Endothelial cell (in vitro differentiated cells): ENCODE results near the gene KHK. TPM values are rescaled to one million over a fixed set of nuclear protein-coding genes. Genes with fewer than 3 reads are reported as not detected.

Experiments
- DNase-seq: peaks from one replicate; pipeline ENCODE4 v3.0.0; 2021; ENCODE audit warnings: low spot score
- H3K27ac Mint-ChIP-seq: one replicate; pipeline ENCODE4 v1.8.0; 2021; ENCODE audit warnings: mixed read lengths, inconsistent platforms; ENCODE audit not compliant: unreplicated experiment
- H3K27me3 Mint-ChIP-seq: one replicate; pipeline ENCODE4 v1.8.0; 2021; ENCODE audit warnings: mild to moderate bottlenecking, moderate library complexity, mixed read lengths, inconsistent platforms; ENCODE audit not compliant: unreplicated experiment
- H3K36me3 Mint-ChIP-seq: one replicate; pipeline ENCODE4 v1.8.0; 2021; ENCODE audit warnings: mild to moderate bottlenecking, low read depth, mixed read lengths, inconsistent platforms; ENCODE audit not compliant: unreplicated experiment
- H3K4me1 Mint-ChIP-seq: one replicate; pipeline ENCODE4 v1.8.0; 2021; ENCODE audit warnings: mild to moderate bottlenecking, mixed read lengths, inconsistent platforms; ENCODE audit not compliant: unreplicated experiment
- H3K4me3 Mint-ChIP-seq: one replicate; pipeline ENCODE4 v1.8.0; 2021; ENCODE audit warnings: mild to moderate bottlenecking, mixed read lengths, inconsistent platforms; ENCODE audit not compliant: unreplicated experiment
- H3K9me3 Mint-ChIP-seq: one replicate; pipeline ENCODE4 v1.8.0; 2021; ENCODE audit warnings: mixed read lengths, inconsistent platforms; ENCODE audit not compliant: unreplicated experiment
- total RNA-seq: library from RNA; stranded (reverse); fragmentation: NEBNext Ultra II Directional; extraction: Animal tissue kit (Norgen Biotek cat#: 25700); gene quantifications from one replicate; pipeline ENCODE4 v1.2.1, GENCODE V29; 2021; ENCODE audit not compliant: unreplicated experiment
- TF ChIP-seq, protein P1 (sequence below): fragments of 200-600 bp; sonication (generic); IDR thresholded peaks from one replicate; pipeline ENCODE4 v1.5.0; 2021; ENCODE audit warnings: antibody characterized with exemption; ENCODE audit not compliant: unreplicated experiment

Gene KHK
- total RNA-seq, 1 donor from 2014 or later, result 1.4 TPM

DNA sequence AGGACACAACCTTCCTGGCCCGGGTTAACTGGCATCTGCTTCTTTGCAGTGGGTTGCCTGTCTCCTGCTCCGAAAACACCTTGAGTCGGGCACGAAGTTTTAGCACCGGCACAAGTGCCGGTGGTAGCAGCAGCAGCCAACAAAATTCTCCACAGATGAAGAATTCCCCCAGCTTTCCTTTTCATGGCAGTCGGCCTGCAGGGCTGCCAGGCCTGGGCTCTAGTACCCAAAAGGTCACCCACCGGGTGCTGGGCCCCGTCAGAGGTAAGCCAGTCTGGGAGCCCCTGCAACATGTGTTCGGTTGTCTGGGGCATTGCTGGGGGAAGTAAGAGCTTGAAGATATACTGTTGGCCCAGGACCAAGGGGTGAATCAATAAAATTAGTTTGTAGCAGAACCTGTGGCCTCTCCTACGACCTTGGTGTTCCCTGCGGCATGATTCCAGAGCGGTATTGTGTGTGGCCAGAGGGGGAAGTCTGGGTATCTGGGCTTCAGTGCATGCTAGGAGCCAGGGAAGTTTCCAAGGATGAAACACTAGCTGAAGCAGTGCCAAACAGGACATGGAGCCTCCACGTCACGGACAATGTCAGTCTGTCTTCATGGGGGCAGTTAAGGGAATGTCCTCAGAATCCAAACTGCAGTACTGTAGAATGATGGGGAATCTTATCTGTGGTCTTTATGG lies 27.3 kb upstream of the KHK start:
- DNase-seq, result no peak
- H3K4me3 Mint-ChIP-seq, result no peak overlapping the region
- H3K27ac Mint-ChIP-seq, result no peak overlapping the region
- H3K27me3 Mint-ChIP-seq, result peaks cover 3% of the 10 kb centered on the region
- no peaks in the 10 kb centered on the region for H3K9me3 Mint-ChIP-seq
- H3K4me1 Mint-ChIP-seq, result peaks cover 17% of the 10 kb centered on the region
- H3K36me3 Mint-ChIP-seq, result peaks cover 37% of the 10 kb centered on the region
- TF ChIP-seq, protein P1, sequence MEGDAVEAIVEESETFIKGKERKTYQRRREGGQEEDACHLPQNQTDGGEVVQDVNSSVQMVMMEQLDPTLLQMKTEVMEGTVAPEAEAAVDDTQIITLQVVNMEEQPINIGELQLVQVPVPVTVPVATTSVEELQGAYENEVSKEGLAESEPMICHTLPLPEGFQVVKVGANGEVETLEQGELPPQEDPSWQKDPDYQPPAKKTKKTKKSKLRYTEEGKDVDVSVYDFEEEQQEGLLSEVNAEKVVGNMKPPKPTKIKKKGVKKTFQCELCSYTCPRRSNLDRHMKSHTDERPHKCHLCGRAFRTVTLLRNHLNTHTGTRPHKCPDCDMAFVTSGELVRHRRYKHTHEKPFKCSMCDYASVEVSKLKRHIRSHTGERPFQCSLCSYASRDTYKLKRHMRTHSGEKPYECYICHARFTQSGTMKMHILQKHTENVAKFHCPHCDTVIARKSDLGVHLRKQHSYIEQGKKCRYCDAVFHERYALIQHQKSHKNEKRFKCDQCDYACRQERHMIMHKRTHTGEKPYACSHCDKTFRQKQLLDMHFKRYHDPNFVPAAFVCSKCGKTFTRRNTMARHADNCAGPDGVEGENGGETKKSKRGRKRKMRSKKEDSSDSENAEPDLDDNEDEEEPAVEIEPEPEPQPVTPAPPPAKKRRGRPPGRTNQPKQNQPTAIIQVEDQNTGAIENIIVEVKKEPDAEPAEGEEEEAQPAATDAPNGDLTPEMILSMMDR, result no peak

DNA sequence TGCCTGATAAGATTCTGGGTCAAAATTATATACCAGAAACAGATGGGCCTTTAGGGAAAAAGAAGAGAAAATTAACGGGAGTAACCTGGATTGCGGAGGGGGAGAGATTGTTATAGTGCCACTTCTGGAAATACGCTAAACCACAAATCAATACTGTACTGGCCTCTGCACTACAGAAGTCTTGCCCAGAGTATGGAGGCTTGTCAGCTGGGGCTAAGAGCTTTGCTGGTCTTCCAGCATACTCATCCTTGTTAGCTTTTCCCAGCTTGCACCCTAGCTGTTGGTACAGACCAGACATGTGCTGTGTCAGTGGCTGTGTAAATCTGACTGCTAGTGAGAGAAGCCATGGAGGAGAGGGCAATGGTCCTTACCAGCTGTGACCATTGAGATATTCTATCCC lies 26.2 kb upstream of the KHK start:
- no peak overlapping the region for H3K27ac Mint-ChIP-seq
- TF ChIP-seq, protein P1, result no peak
- H3K9me3 Mint-ChIP-seq, result no peaks in the 10 kb centered on the region
- no peak for DNase-seq
- no peaks in the 10 kb centered on the region for H3K27me3 Mint-ChIP-seq
- H3K4me3 Mint-ChIP-seq, result no peak overlapping the region
- peaks cover 17% of the 10 kb centered on the region for H3K4me1 Mint-ChIP-seq
- peaks cover 29% of the 10 kb centered on the region for H3K36me3 Mint-ChIP-seq

DNA sequence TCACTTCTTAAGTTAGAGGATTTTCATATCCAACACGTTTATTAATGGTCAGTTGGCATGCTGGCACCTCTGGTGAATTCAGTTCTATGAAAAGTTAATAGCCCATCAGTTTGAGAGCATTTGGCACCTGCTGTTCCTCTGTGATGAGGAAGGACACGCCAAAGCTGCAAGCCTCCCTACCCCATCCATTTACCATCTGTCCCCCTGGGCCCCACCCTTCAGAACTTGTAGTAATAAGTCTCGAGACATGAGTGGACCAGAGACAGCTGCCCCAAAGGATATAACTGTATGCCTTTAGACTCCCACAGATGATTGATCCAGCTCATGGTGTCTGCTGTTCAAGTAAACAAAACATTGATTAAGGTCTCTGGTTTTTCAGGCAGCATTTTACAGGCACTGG lies 21.4 kb upstream of the KHK start:
- TF ChIP-seq, protein P1, result no peak
- peaks cover 33% of the 10 kb centered on the region for H3K4me1 Mint-ChIP-seq
- no peak overlapping the region for H3K4me3 Mint-ChIP-seq
- H3K36me3 Mint-ChIP-seq, result peaks cover 27% of the 10 kb centered on the region
- no peak overlapping the region for H3K27ac Mint-ChIP-seq
- DNase-seq, result no peak
- H3K9me3 Mint-ChIP-seq, result no peaks in the 10 kb centered on the region
- H3K27me3 Mint-ChIP-seq, result no peaks in the 10 kb centered on the region

DNA sequence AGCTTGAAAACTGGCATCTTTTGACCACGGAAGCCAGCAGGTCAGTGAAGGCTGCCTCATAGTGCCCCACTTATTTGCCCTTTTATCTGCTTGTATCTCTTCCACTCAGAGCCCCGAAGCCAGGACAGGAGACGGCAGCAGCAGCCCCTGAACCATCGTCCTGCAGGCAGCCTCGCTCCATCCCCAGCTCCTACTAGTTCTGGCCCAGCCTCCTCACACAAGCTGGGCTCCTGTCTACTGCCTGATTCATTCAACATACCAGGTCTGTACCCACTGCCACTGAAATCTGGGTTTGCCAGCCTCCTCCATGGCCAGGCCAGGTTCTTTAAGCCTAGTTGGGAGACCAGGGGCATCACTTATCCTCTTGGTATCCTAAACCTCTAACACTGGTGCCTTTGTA lies 19.2 kb upstream of the KHK start:
- DNase-seq, result no peak
- peaks cover 26% of the 10 kb centered on the region for H3K36me3 Mint-ChIP-seq
- H3K4me3 Mint-ChIP-seq, result no peak overlapping the region
- H3K27ac Mint-ChIP-seq, result no peak overlapping the region
- H3K4me1 Mint-ChIP-seq, result peaks cover 39% of the 10 kb centered on the region
- H3K27me3 Mint-ChIP-seq, result no peaks in the 10 kb centered on the region
- H3K9me3 Mint-ChIP-seq, result no peaks in the 10 kb centered on the region
- TF ChIP-seq, protein P1, result no peak

DNA sequence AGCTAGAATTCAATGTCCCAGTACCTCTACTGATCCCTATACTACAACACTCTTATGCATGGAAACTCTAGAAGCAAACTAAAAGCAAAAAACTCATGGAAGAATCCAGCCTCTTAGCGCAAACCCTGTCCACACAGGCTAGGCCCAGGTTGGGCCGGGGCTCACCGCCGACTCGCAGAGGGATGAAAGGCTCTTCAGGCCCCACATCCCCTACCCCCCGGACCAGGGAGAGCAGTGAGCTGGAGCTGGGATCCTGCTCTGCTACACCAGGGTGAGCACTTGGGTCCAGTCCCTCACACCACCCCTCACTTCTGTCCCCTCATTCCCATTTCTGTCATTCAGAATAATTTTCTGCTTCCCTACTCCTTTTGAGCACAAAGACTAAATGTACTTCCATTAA lies 17.1 kb upstream of the KHK start:
- H3K36me3 Mint-ChIP-seq, result peaks cover 19% of the 10 kb centered on the region
- no peaks in the 10 kb centered on the region for H3K9me3 Mint-ChIP-seq
- TF ChIP-seq, protein P1, result no peak
- H3K4me1 Mint-ChIP-seq, result peaks cover 30% of the 10 kb centered on the region
- H3K27ac Mint-ChIP-seq, result peak overlapping the region; percentile 16
- DNase-seq, result no peak
- peak overlapping the region; percentile 98 for H3K4me3 Mint-ChIP-seq
- H3K27me3 Mint-ChIP-seq, result peaks cover 5% of the 10 kb centered on the region
